Stomach (tissue), 4 donors: ENCODE data around the gene EPO.

ENCODE experiments used
- POLR2A ChIP-seq, 4 donors: fragments of 450-650 bp; IDR thresholded peaks; one replicate each; pipeline ENCODE4 v1.6.1; 2016; ENCODE audit warnings: antibody characterized with exemption in 4 of 4, control low read depth in 2 of 4, mild to moderate bottlenecking in 1 of 4, moderate library complexity in 1 of 4
- TF ChIP-seq, protein P1 (sequence below), 7 experiments: fragments of 450-650 bp in 4 of 7; fragments of 200-600 bp in 3 of 7; sonication (generic) in 3 of 7; IDR thresholded peaks; one replicate each; pipeline ENCODE4 v1.5.1; 2016 to 2019; ENCODE audit warnings: antibody characterized with exemption in 7 of 7, control low read depth in 2 of 7, mild to moderate bottlenecking in 1 of 7

DNA sequence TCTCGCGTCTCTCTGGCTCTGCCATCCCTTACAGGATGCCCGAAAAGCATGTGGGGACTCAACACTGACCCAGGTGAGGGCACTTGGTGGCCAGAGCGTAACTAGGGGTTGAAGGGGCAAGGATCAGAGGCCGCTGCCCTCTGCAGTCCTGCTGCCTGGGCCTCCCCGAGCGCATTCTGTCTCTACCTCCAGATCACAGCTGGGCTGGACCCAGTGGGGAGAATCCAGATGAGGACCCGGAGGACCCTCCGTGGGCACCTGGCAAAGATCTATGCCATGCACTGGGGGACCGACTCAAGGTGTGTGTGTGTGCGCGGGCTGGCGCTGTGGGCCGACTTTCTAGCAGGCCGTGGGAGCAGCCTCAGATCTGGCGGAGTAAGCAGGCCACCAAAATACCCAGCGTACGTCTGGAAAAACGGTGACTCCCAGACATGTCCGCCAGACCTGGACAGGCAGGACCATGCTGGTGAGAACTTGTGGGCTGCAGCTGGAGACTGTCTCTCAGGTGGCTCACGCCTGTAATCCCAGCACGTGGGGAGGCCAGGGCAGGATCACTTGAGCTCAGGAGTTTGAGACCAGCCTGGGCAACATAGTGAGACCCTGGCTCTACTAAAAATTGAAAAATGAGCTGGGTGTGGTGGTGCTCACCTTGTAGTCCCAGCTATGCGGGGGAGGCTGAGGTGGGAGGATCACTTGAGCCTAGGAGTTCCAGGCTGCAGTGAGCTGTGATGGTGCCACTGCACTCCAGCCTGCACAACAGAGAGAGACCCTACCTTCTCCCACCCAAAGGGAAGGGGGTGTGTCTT is 43.6 kb upstream of the EPO start:
- TF ChIP-seq, protein P1, sequence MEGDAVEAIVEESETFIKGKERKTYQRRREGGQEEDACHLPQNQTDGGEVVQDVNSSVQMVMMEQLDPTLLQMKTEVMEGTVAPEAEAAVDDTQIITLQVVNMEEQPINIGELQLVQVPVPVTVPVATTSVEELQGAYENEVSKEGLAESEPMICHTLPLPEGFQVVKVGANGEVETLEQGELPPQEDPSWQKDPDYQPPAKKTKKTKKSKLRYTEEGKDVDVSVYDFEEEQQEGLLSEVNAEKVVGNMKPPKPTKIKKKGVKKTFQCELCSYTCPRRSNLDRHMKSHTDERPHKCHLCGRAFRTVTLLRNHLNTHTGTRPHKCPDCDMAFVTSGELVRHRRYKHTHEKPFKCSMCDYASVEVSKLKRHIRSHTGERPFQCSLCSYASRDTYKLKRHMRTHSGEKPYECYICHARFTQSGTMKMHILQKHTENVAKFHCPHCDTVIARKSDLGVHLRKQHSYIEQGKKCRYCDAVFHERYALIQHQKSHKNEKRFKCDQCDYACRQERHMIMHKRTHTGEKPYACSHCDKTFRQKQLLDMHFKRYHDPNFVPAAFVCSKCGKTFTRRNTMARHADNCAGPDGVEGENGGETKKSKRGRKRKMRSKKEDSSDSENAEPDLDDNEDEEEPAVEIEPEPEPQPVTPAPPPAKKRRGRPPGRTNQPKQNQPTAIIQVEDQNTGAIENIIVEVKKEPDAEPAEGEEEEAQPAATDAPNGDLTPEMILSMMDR (IDR thresholded peaks at IDR 0.05), result no peak
- no peak for TF ChIP-seq POLR2A (IDR thresholded peaks at IDR 0.05)
